OCI-LY3 (cell line): Measurements from ENCODE around the gene ZNF672.

Experiments
- H2AFZ ChIP-seq: fragments of 200-600, 300-600 bp; shearing (Covaris generic); 2 replicates; pipeline ENCODE4 v1.6.0; 2014; ENCODE audit warnings: antibody characterized with exemption, low read depth, low read length
- H3K27ac ChIP-seq: fragments of 200-600, 300-600 bp; sonication (generic); 2 replicates; pipeline ENCODE4 v1.5.1; 2014; ENCODE audit warnings: mild to moderate bottlenecking, low read length, moderate library complexity, mixed read lengths
- H3K27me3 ChIP-seq: fragments of 200-600, 300-600 bp; sonication (generic); 2 replicates; pipeline ENCODE4 v1.6.1; 2014; ENCODE audit warnings: low read depth, low read length, mixed read lengths
- H3K36me3 ChIP-seq: fragments of 200-600, 300-600 bp; sonication (generic); replicated peaks from 2 replicates; pipeline ENCODE3; 2014; ENCODE audit warnings: low read depth, low read length, mixed read lengths
- H3K4me1 ChIP-seq: fragments of 300-600, 200-600 bp; sonication (generic); 2 replicates; pipeline ENCODE4 v1.6.1; 2014; ENCODE audit warnings: low read length, mixed read lengths
- H3K4me2 ChIP-seq: fragments of 200-600, 300-600 bp; sonication (generic); 2 replicates; pipeline ENCODE4 v1.6.1; 2014; ENCODE audit warnings: low read length, mixed read lengths
- H3K4me3 ChIP-seq: fragments of 300-600, 200-600 bp; sonication (generic); 2 replicates; pipeline ENCODE4 v1.5.1; 2014; ENCODE audit warnings: antibody characterized with exemption, mild to moderate bottlenecking, low read length, moderate library complexity
- H3K79me2 ChIP-seq: fragments of 300-600, 200-600 bp; shearing (Covaris generic); 2 replicates; pipeline ENCODE4 v1.6.1; 2014; ENCODE audit warnings: mild to moderate bottlenecking, low read length, mixed read lengths
- H3K9ac ChIP-seq: fragments of 300-600, 200-600 bp; shearing (Covaris generic); 2 replicates; pipeline ENCODE4 v1.6.0; 2014; ENCODE audit warnings: mild to moderate bottlenecking, low read length, moderate library complexity
- H3K9me3 ChIP-seq: fragments of 200-600, 300-600 bp; shearing (Covaris generic); 2 replicates; pipeline ENCODE4 v1.6.1; 2014; ENCODE audit warnings: low read length, mixed read lengths; ENCODE audit not compliant: insufficient read depth
- H4K20me1 ChIP-seq: fragments of 200-600, 300-600 bp; sonication (generic); 2 replicates; pipeline ENCODE4 v1.6.1; 2016; ENCODE audit warnings: low read length, mixed read lengths; ENCODE audit not compliant: insufficient read depth
- CTCF ChIP-seq: fragments of 200-600, 300-600 bp; sonication (generic); IDR thresholded peaks from 2 replicates; pipeline ENCODE4 v1.5.1; 2014; ENCODE audit warnings: antibody characterized with exemption, low read length, low read depth
- EZH2phosphoT487 ChIP-seq: fragments of 200-600 bp; shearing (Covaris generic); IDR thresholded peaks from 2 replicates; pipeline ENCODE4 v1.6.1; 2018; ENCODE audit warnings: antibody characterized with exemption, mixed run types, low read depth

ZNF672 gene

GRCh38 chr1:248862998-248863881 is 25.2 kb downstream of the ZNF672 start:
- peaks cover 6% of the 10 kb centered on the region; the same call in 1 of the 2 replicates for H3K27me3 ChIP-seq
- no peak overlapping the region for H3K27ac ChIP-seq
- H3K4me2 ChIP-seq = peak overlapping the region; percentile 92
- no peaks in the 10 kb centered on the region for H3K9me3 ChIP-seq
- no peak for TF ChIP-seq EZH2phosphoT487
- H3K4me3 ChIP-seq = peak overlapping the region; percentile 84
- peaks cover 19% of the 10 kb centered on the region for H3K4me1 ChIP-seq
- peak overlapping the region; percentile 79 for H2AFZ ChIP-seq
- no peaks in the 10 kb centered on the region for H3K36me3 ChIP-seq
- H3K9ac ChIP-seq = peak overlapping the region; percentile 67
- peaks cover 3% of the 10 kb centered on the region for H3K79me2 ChIP-seq
- no peaks in the 10 kb centered on the region for H4K20me1 ChIP-seq

GRCh38 chr1:248871837-248872401 is 33.9 kb downstream of the ZNF672 start:
- peak overlapping the region; percentile 17; the same call in 1 of the 2 replicates for H3K4me2 ChIP-seq
- H3K4me1 ChIP-seq = peaks cover 11% of the 10 kb centered on the region
- no peaks in the 10 kb centered on the region for H3K9me3 ChIP-seq
- TF ChIP-seq EZH2phosphoT487 (no peak), CTCF (no peak)
- no peaks in the 10 kb centered on the region for H4K20me1 ChIP-seq
- H3K27ac ChIP-seq = no peak overlapping the region
- no peaks in the 10 kb centered on the region for H3K27me3 ChIP-seq
- H2AFZ ChIP-seq = no peak overlapping the region
- no peak overlapping the region for H3K9ac ChIP-seq
- H3K4me3 ChIP-seq = peak overlapping the region; percentile 86
- H3K79me2 ChIP-seq = no peaks in the 10 kb centered on the region
- no peaks in the 10 kb centered on the region for H3K36me3 ChIP-seq

GRCh38 chr1:248872752-248873408 is 34.9 kb downstream of the ZNF672 start:
- no peaks in the 10 kb centered on the region for H4K20me1 ChIP-seq
- no peak for TF ChIP-seq CTCF
- TF ChIP-seq EZH2phosphoT487 = no peak
- peak overlapping the region; percentile 75 for H3K4me2 ChIP-seq
- H3K4me1 ChIP-seq = peaks cover 11% of the 10 kb centered on the region
- peak overlapping the region; percentile 69 for H3K9ac ChIP-seq
- H2AFZ ChIP-seq = peak overlapping the region; percentile 92
- peak overlapping the region; percentile 68 for H3K27ac ChIP-seq
- no peaks in the 10 kb centered on the region for H3K79me2 ChIP-seq
- H3K4me3 ChIP-seq = peak overlapping the region; percentile 86
- no peaks in the 10 kb centered on the region for H3K36me3 ChIP-seq
- no peaks in the 10 kb centered on the region for H3K27me3 ChIP-seq
- H3K9me3 ChIP-seq = no peaks in the 10 kb centered on the region

- H3K27ac ChIP-seq = peak overlapping the region; percentile 68
- peak overlapping the region; percentile 75 for H3K4me2 ChIP-seq
- H2AFZ ChIP-seq = peak overlapping the region; percentile 92
- H3K9me3 ChIP-seq = no peaks in the 10 kb centered on the region
- peak overlapping the region; percentile 86 for H3K4me3 ChIP-seq
- H3K27me3 ChIP-seq = no peaks in the 10 kb centered on the region
- H3K4me1 ChIP-seq = peaks cover 11% of the 10 kb centered on the region
- H3K9ac ChIP-seq = peak overlapping the region; percentile 69
- H4K20me1 ChIP-seq = no peaks in the 10 kb centered on the region
- no peaks in the 10 kb centered on the region for H3K36me3 ChIP-seq
- H3K79me2 ChIP-seq = no peaks in the 10 kb centered on the region
- TF ChIP-seq EZH2phosphoT487 (no peak), CTCF (no peak)
These were observed 35.5 kb downstream of the ZNF672 start for GRCh38 chr1:248873409-248873992.
